ENCODE results near the gene TMEM59L.

Gene TMEM59L

GRCh38 chr19:18650021-18650390 lies 37.3 kb downstream of the TMEM59L start:
- DNase-seq, result no peak
- intact Hi-C loops (cut with DNase I), result no loop called here

DNA sequence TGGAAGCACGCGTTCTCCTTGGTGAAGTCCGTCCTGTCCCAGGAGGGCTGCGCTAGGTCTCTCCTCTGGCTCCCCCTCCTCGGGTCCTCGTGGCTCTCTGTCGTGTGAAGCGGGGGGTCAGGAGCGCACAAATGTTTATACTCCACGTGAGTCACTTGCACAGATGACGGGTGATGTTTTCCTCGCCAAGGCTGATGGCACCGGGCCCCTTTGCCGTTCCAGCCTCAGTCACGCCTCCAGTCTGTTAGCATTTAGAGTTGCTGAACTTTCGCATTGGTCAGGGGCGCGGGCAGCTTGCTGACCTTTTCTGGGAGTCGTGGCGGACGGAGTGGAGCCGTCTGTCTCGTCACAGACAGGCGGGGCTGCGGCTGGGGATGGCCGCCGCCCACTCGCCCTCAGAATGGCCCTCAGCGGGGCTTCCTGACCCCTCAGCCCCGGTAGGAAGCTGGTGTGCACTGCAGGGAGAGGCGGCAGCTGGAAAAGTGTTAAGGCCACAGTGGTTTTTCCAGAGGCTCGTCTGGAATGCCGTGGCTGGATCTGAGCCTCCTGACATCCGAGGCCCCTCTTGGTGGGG lies 37.9 kb downstream of the TMEM59L start:
- no peak for DNase-seq
- intact Hi-C loops (cut with DNase I), result no loop called here

- DNase-seq, result no peak
- intact Hi-C loops (cut with DNase I), result no loop called here
Observed at GRCh38 chr19:18651300-18651699, 38.6 kb downstream of the TMEM59L start.

DNA sequence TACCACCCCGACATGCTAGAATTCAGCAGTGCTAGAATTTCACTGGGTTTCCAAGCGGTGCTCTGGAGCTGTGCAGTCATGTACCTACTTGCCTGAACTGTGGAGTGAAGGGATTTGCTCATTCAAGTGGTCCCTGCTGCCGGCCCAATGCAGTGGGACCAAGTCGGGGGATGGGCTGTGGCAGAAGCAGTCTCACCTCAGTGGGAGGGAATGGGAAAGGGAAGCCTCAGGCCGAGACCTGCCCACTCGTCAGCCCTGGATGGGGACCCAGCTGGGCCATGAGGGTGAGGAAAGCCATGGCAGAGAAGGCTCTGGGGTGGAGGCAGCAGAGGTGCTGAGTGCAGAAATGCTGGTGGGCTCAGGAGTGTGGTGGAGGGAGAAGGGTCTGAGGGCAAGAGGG lies 39.1 kb downstream of the TMEM59L start:
- intact Hi-C loops (cut with DNase I), result no loop called here
- no peak for DNase-seq

GRCh38 chr19:18653853-18654252 lies 41.2 kb downstream of the TMEM59L start:
- intact Hi-C loops (cut with DNase I), result no loop called here

GRCh38 chr19:18654469-18654868 lies 41.8 kb downstream of the TMEM59L start:
- DNase-seq, result no peak

More at GRCh38 chr19:18653853-18654252, 41.2 kb downstream of the TMEM59L start:
- no peak for DNase-seq

GRCh38 chr19:18655173-18655844 lies 42.6 kb downstream of the TMEM59L start:
- intact Hi-C loops (cut with DNase I), result no loop called here
- DNase-seq, result no peak

More at GRCh38 chr19:18654469-18654868, 41.8 kb downstream of the TMEM59L start:
- intact Hi-C loops (cut with DNase I), result no loop called here

GRCh38 chr19:18656337-18657086 lies 43.8 kb downstream of the TMEM59L start:
- no peak for DNase-seq
- intact Hi-C loops (cut with DNase I), result no loop called here

DNA sequence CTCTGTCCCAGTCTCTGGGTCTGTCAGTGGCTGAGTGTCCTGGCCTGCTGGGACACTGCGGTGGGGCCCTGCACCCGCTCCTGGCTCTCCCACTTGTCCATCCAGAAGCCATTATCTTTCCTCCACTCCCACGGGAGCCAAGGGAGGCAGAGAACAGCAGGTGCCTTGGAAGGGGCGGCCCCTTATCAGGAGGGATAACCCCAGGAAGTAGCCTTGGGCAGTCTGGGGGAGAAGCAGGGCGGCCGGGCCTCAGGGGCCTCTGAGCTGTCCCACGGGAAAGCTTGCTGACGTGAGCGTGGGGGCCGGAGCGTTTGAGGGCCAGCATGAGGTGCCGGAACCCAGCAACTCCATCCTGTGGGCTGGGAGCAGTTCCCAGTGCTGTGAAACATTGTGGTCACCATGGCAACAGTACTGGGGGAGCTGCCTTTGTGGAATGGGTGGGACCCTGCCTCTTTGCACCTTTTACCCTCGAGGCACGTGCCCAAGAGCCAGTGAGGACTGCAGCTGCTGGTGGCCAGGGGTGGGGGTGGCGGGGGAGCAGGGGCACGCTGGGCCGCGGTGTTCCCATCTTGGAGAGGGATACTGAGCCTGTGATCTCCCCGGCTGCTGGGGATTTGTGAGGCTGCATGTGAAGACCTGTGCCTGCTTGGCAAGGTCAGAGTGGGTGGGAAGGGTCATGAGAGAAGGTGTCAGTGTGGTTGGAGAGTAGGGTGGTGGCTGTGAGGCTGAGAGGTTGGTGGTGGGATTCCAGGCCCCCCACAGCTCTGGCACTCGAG lies 45.1 kb downstream of the TMEM59L start:
- peak in 16 of 42 donors; percentile 39 to 74 (median 49) for DNase-seq
- intact Hi-C loops (cut with DNase I), result no loop called here

- intact Hi-C loops (cut with DNase I), result no loop called here
- no peak for DNase-seq
Observed at GRCh38 chr19:18658366-18658855, 45.7 kb downstream of the TMEM59L start.

DNA sequence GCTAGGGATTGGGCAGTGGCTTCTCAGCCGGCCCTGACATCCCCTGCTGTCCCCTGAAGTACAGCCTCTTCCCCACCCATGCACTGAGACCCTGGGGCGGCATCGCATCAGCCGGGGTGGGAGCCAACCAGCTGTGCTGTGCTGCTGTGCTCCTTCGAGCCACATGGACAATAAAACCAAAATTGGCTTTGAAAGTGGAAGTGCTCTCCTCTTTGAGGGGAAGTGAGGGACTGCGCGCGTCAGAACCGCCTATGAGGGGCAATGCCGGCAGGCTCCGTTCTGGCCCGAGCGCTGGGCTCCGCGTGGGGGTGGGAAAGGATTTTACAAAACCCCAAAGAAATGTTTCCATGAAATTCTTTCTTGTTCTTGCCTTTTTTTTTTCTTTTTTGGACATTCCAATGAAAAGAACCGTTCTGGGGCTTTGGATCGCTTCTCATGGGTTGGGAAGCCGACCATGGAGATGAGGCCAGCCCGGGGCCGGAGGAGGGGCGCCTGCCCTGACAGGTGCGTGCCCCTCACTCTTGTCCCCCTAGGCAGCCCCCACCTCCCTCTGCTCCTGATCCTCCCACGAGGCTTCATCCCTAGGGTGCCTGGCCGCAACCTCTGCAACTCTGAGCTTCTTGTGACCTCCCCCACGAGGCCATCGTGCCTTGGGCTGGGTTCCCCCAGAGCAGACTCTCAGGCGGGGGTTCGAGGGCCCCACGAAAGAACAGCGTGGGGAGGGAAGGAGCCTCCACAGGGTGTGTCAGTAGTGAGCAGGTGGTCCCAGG lies 46.8 kb downstream of the TMEM59L start:
- DNase-seq, result peak in 4 of 42 donors; percentile 25 to 57 (median 37)
- intact Hi-C loops (cut with DNase I), result no loop called here

DNA sequence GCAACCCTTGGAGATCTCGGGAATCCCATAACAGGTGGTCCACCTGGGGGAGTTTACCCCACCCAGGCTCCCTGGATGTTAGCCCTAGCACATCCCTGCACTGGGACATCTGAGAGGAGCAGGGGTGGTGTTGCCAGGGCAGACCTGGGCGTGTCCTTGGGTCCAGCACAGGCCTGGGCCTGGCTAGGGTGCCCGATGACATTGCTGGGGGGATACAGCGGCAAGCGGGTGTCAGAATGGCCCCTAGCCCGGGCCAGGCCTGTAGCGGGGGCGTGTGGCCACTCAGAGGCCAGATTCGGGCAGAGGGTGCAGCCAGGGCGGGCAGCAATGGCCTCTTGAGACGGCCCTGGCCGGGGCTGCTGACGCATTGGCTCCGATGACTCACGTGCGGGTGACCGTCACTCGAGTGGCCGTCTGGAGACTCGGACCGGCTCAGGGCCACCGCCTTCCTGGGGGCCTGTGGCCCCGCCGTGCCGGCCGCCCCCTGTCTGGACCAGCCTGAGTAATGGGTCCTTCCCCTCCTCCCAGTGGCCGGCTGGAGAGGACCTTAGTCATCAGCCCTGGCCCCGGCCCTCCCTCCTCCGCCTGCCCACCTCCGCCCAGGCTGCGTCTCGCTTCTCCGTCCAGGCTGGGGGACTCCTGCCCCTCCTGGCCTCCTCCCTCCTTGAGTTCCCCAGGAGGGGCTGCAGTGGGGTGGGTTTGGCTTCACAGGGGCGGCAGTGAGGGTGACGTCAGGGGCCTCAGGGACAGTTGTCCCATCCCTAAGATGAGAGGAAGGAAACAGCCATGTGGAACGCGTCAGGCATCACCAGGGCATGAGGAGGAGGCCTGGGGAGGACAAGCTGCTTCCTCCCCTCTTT lies 47.6 kb downstream of the TMEM59L start:
- intact Hi-C loops (cut with DNase I), result no loop called here
- peak in 6 of 42 donors; percentile 16 to 67 (median 45) for DNase-seq

- DNase-seq, result peak in 18 of 42 donors; percentile 27 to 86 (median 58)
- intact Hi-C loops (cut with DNase I), result no loop called here
Observed at GRCh38 chr19:18660939-18661670, 48.4 kb downstream of the TMEM59L start.

DNA sequence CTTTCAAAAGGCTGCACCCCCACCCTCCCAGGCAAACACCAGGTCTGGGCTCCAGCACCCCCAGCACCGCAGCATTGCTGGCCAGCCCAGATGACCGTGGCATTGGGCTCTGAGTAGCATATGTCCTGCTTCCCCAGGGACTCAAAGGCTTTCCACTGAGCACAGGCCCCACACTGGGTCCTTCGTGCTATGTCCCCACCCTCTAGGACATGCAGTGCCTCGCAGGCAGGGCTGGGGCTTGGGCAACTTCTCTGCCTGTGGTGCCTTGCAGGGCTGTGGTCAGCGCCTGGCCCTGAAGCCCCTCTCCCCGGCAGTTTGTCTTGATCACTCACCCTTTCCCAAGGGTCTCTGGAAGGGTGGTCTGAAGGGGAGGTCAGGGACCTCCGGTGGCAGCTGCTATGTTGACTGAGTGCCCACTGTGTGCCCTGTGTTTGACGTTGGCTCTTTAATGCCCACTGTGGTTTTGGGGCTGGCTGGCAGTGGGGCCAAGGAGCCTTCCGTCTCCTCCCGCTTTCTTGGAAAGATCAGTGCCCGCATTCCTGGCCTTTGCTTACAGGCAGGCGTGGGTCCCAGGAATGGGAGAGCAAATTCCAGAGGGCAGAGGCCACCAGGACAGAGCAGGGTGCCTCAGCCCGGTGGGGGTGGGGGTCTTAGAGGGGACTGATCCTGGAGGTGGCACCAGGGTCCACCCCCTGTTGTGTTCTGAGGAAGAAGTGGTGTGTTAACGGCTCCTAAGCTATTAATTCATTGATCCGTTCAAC lies 50.5 kb downstream of the TMEM59L start:
- no peak for DNase-seq

GRCh38 chr19:18663940-18664530 lies 51.4 kb downstream of the TMEM59L start:
- intact Hi-C loops (cut with DNase I), result no loop called here
- no peak for DNase-seq

More for the DNA sequence above, 50.5 kb downstream of the TMEM59L start:
- intact Hi-C loops (cut with DNase I), result no loop called here

GRCh38 chr19:18665771-18666202 lies 53.1 kb downstream of the TMEM59L start:
- DNase-seq, result no peak
- intact Hi-C loops (cut with DNase I), result no loop called here

Measured in head of caudate nucleus (tissue), 42 donors.